CD14-positive monocyte (primary cell): ENCODE data around the gene FBXW4. TPM values are rescaled to one million over a fixed set of nuclear protein-coding genes. Genes with fewer than 3 reads are reported as not detected.
A peak's percentile ranks its signal among the peaks of the same experiment; 100 is the strongest.

Experiments used
- DNase-seq, 3 donors: peaks; one replicate each; pipeline ENCODE4 v3.0.0-alpha.2; 2011 to 2022
- H2AFZ ChIP-seq: 2 replicates; pipeline ENCODE4 v1.6.0; 2012; ENCODE audit warnings: mild to moderate bottlenecking, low read depth, low read length, inconsistent platforms; ENCODE audit not compliant: insufficient read depth, poor library complexity, severe bottlenecking
- H3K27ac ChIP-seq, 2 donors: 1 replicate in 1 of 2; 2 replicates in 1 of 2; pipeline ENCODE4 v1.5.1; 2012 to 2013; ENCODE audit warnings: low read length in 2 of 2, control low read depth in 1 of 2, inconsistent platforms in 1 of 2, low read depth in 1 of 2, mild to moderate bottlenecking in 1 of 2
- H3K27me3 ChIP-seq, 2 donors: one replicate each; pipeline versions ENCODE4 v1.6.0 to v1.6.1; 2011 to 2013; ENCODE audit warnings: low read length in 2 of 2; ENCODE audit not compliant: control insufficient read depth in 2 of 2, insufficient read depth in 2 of 2
- H3K36me3 ChIP-seq, 2 donors: replicated peaks in 1 of 2; 1 replicate in 1 of 2; 2 replicates in 1 of 2; pipeline versions ENCODE4 v1.5.1 to v1.6.1; 2012 to 2013; ENCODE audit warnings: low read length in 2 of 2, control low read depth in 1 of 2, inconsistent platforms in 1 of 2, mild to moderate bottlenecking in 1 of 2; ENCODE audit not compliant: insufficient read depth in 2 of 2, control insufficient read depth in 1 of 2
- H3K4me1 ChIP-seq, 2 donors: 1 replicate in 1 of 2; 2 replicates in 1 of 2; pipeline versions ENCODE4 v1.5.1 to v1.6.1; 2012 to 2013; ENCODE audit warnings: low read length in 2 of 2, control low read depth in 1 of 2, inconsistent platforms in 1 of 2, mild to moderate bottlenecking in 1 of 2, moderate library complexity in 1 of 2; ENCODE audit not compliant: insufficient read depth in 2 of 2, control insufficient read depth in 1 of 2
- H3K4me2 ChIP-seq: replicated peaks from 2 replicates; pipeline ENCODE3; 2012; ENCODE audit warnings: low read length, moderate library complexity, mild to moderate bottlenecking; ENCODE audit not compliant: poor library complexity, severe bottlenecking; ENCODE audit errors: extremely low read depth
- H3K4me3 ChIP-seq, 3 experiments: fragments of 200-600 bp in 1 of 3; sonication (generic) in 1 of 3; replicated peaks in 1 of 3; 1 replicate in 2 of 3; 2 replicates in 1 of 3; pipeline ENCODE4 v1.5.1; 2011 to 2013; ENCODE audit warnings: low read length in 3 of 3, mild to moderate bottlenecking in 3 of 3, control low read depth in 2 of 3, low read depth in 2 of 3, inconsistent platforms in 1 of 3, moderate library complexity in 1 of 3
- H3K79me2 ChIP-seq: 2 replicates; pipeline ENCODE4 v1.6.0; 2012; ENCODE audit warnings: mild to moderate bottlenecking, control low read depth, inconsistent platforms, low read length, moderate library complexity; ENCODE audit not compliant: insufficient read depth
- H3K9ac ChIP-seq: 2 replicates; pipeline ENCODE4 v1.6.0; 2017; ENCODE audit warnings: low read length, mild to moderate bottlenecking; ENCODE audit not compliant: insufficient read depth, poor library complexity, severe bottlenecking
- H3K9me3 ChIP-seq, 2 donors: replicated peaks in 1 of 2; 1 replicate in 1 of 2; 2 replicates in 1 of 2; pipeline versions ENCODE4 v1.5.1 to v1.6.1; 2012 to 2013; ENCODE audit warnings: low read length in 2 of 2, control low read depth in 1 of 2; ENCODE audit not compliant: control insufficient read depth in 1 of 2, insufficient read depth in 1 of 2
- H4K20me1 ChIP-seq: 2 replicates; pipeline ENCODE4 v1.6.0; 2012; ENCODE audit warnings: mild to moderate bottlenecking, low read length, control low read depth, moderate library complexity; ENCODE audit not compliant: insufficient read depth
- H3K27ac Mint-ChIP-seq, 7 donors: one replicate each; pipeline ENCODE4 v1.8.0; 2020; ENCODE audit warnings: mild to moderate bottlenecking in 7 of 7, mixed read lengths in 7 of 7, moderate library complexity in 6 of 7, inconsistent platforms in 2 of 7
- H3K27me3 Mint-ChIP-seq, 3 donors: one replicate each; pipeline ENCODE4 v1.8.0; 2021 to 2022; ENCODE audit warnings: low read depth in 3 of 3, mild to moderate bottlenecking in 3 of 3, mixed read lengths in 3 of 3, moderate library complexity in 3 of 3, inconsistent platforms in 1 of 3
- H3K36me3 Mint-ChIP-seq, 2 donors: one replicate each; pipeline ENCODE4 v1.8.0; 2020; ENCODE audit warnings: mixed read lengths in 2 of 2, inconsistent platforms in 1 of 2, mild to moderate bottlenecking in 1 of 2
- H3K4me1 Mint-ChIP-seq: one replicate; pipeline ENCODE4 v1.8.0; 2020; ENCODE audit warnings: mild to moderate bottlenecking, mixed read lengths
- H3K4me3 Mint-ChIP-seq, 2 donors: one replicate each; pipeline ENCODE4 v1.8.0; 2020; ENCODE audit warnings: mild to moderate bottlenecking in 2 of 2, mixed read lengths in 2 of 2, moderate library complexity in 1 of 2
- H3K9me3 Mint-ChIP-seq, 7 donors: one replicate each; pipeline ENCODE4 v1.8.0; 2020 to 2022; ENCODE audit warnings: mixed read lengths in 7 of 7, mild to moderate bottlenecking in 6 of 7, moderate library complexity in 6 of 7, inconsistent platforms in 2 of 7
- WGBS: methylation state at CpG from one replicate; pipeline ENCODE4 v1.1.5; 2013; ENCODE audit warnings: missing lambda C conversion rate; ENCODE audit not compliant: insufficient coverage; 5-methylcytosine and 5-hydroxymethylcytosine counted together
- intact Hi-C, 2 donors: fragments of 100-400 bp; cut with micrococcal nuclease; formaldehyde crosslinking; loops; one replicate each; pipeline versions ENCODE4 v1.15.0 to v1.15.1; 2023
- polyA plus RNA-seq, 3 donors: library from polyadenylated mRNA; depleted of rRNA in 1 of 3; unstranded in 2 of 3; stranded (reverse) in 1 of 3; fragments of 300-500 nt in 2 of 3; fragments of >200 nt in 1 of 3; fragmentation: Illumina TruSeq in 2 of 3; gene quantifications; 1 replicate in 2 of 3; 2 replicates in 1 of 3; pipeline ENCODE4 v1.2.3, GENCODE V29; 2012 to 2021
- TF ChIP-seq, protein P1 (sequence below): fragments of 200-600 bp; IDR thresholded peaks from one replicate; pipeline ENCODE4 v1.8.0; 2022; ENCODE audit warnings: antibody characterized with exemption, mild to moderate bottlenecking

The FBXW4 gene
- polyA plus RNA-seq, 3 donors = 1.1 to 30.8 (median 1.8) TPM

DNA sequence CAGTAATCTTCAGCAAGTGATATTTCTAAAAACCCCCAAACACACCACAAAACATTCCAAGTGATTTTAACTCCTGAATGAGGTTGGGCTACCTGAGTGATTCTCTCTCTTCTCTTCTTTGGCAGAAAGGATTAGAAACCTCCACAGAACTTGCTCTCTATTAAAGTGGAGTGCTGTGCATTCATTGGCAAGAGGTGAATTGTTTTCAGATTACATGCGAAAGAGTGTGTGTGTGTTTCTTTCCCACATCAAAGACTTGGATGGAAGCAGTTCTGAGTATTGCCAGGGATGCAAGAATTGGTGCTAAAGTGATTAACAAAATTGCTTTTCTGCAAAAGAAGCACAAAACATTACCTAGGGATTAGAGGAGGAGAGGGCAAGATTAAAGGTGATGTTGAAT is 13.1 kb upstream of the FBXW4 start:
- Histone ChIP-seq H3K4me2 (no peak overlapping the region), H3K36me3 (no peaks in the 10 kb centered on the region), H3K4me1 (no peaks in the 10 kb centered on the region), H3K79me2 (no peaks in the 10 kb centered on the region), H3K9ac (no peak overlapping the region), H3K9me3 (no peaks in the 10 kb centered on the region), H2AFZ (no peak overlapping the region), H3K27me3 (peaks cover 4 to 20% of the 10 kb centered on the region in 2 donors), H3K27ac (no peak overlapping the region), H4K20me1 (no peaks in the 10 kb centered on the region), H3K4me3 (no peak overlapping the region)
- DNase-seq = no peak
- peaks cover 4% of the 10 kb centered on the region for H3K4me1 Mint-ChIP-seq
- H3K9me3 Mint-ChIP-seq = no peaks in the 10 kb centered on the region
- H3K36me3 Mint-ChIP-seq = no peaks in the 10 kb centered on the region
- peaks cover 24 to 29% (median 27%) of the 10 kb centered on the region in 3 donors for H3K27me3 Mint-ChIP-seq
- TF ChIP-seq, protein P1, sequence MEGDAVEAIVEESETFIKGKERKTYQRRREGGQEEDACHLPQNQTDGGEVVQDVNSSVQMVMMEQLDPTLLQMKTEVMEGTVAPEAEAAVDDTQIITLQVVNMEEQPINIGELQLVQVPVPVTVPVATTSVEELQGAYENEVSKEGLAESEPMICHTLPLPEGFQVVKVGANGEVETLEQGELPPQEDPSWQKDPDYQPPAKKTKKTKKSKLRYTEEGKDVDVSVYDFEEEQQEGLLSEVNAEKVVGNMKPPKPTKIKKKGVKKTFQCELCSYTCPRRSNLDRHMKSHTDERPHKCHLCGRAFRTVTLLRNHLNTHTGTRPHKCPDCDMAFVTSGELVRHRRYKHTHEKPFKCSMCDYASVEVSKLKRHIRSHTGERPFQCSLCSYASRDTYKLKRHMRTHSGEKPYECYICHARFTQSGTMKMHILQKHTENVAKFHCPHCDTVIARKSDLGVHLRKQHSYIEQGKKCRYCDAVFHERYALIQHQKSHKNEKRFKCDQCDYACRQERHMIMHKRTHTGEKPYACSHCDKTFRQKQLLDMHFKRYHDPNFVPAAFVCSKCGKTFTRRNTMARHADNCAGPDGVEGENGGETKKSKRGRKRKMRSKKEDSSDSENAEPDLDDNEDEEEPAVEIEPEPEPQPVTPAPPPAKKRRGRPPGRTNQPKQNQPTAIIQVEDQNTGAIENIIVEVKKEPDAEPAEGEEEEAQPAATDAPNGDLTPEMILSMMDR = no peak
- intact Hi-C loops = no loop called here
- H3K27ac Mint-ChIP-seq = no peak overlapping the region
- no CpG with 5 or more reads among the region's 1 CpG for WGBS
- no peak overlapping the region for H3K4me3 Mint-ChIP-seq

DNA sequence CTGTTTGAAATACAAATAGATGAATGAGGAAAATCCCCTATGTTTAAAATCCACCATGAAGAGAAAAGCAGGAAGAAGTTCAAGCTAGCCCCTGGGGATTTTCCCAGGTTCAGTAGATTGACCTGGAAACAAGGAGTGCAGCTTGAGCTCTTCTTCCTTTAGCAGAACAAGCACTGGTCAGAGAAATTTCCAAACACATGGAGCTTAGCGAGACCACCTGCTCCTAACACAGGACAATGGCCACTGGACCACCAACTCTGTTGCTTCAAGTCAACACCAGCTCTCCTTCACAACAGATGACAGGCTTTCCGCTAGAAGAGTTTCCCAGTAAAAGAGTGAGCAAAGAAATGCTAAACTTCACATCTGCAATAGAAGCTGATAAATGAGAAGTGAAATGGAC is 9.4 kb upstream of the FBXW4 start:
- Mint-ChIP-seq H3K4me3 (no peak overlapping the region), H3K9me3 (no peaks in the 10 kb centered on the region), H3K27ac (peak overlapping the region in 1 of 7 donors; percentile 27), H3K27me3 (peaks cover 9 to 24% (median 13%) of the 10 kb centered on the region in 3 donors), H3K36me3 (peaks cover 0 to 7% of the 10 kb centered on the region in 2 donors), H3K4me1 (peaks cover 2% of the 10 kb centered on the region)
- TF ChIP-seq, protein P1 = no peak
- Histone ChIP-seq H2AFZ (no peak overlapping the region), H3K27ac (no peak overlapping the region), H3K9me3 (no peaks in the 10 kb centered on the region), H4K20me1 (no peaks in the 10 kb centered on the region), H3K4me2 (no peak overlapping the region), H3K79me2 (no peaks in the 10 kb centered on the region), H3K9ac (no peak overlapping the region), H3K4me3 (no peak overlapping the region), H3K27me3 (peaks cover 4 to 13% of the 10 kb centered on the region in 2 donors), H3K4me1 (peaks cover 0 to 5% of the 10 kb centered on the region in 2 donors), H3K36me3 (no peaks in the 10 kb centered on the region)
- intact Hi-C loops = no loop called here
- no peak for DNase-seq
- WGBS = 100% methylated on average over 1 of the region's 2 CpGs
